ENCODE measurements around the gene CDK4. TPM values are rescaled to one million over a fixed set of nuclear protein-coding genes. Genes with fewer than 3 reads are reported as not detected.

CDK4 gene
- total RNA-seq, 1 experiment from 2014 or later = 218 TPM

DNA sequence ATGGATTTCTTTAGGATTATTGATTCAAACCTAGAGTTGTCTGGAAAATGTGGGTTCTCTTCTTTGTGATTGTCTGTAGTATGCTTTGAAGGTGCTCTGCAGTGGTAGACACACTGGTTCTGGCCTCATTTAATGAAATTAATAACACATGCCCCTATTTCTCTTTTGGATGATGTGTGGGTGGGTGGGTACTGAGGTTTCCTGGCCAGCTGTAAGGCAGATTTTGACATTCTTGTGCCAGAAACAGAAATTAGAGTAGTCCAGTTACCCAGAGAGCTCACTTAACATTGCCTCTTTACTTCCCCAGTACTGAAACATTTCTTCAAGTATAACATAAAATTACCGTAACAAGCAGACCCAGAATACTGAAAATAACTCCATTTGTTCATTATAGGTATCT, 44.9 kb upstream of the CDK4 start:
- no peak overlapping the region for H2BK12ac ChIP-seq (ENCODE audit: insufficient read length, low read depth, low read length)
- H3K56ac ChIP-seq (ENCODE audit: insufficient read length, low read depth, low read length) = no peak overlapping the region
- Mint-ChIP-seq H3K4me3 (no peak overlapping the region), H3K36me3 (ENCODE audit: insufficient read depth in 1 of 3, low read depth in 3 of 3) (peaks cover 22 to 52% (median 43%) of the 10 kb centered on the region in 3 experiments), H3K4me1 (no peaks in the 10 kb centered on the region), H3K27ac (no peak overlapping the region), H3K9me3 (no peaks in the 10 kb centered on the region), H3K27me3 (ENCODE audit: low read depth) (no peaks in the 10 kb centered on the region)
- DNase-seq = no peak
- no peak overlapping the region for H2BK20ac ChIP-seq (ENCODE audit: low read depth, low read length, poor library complexity, severe bottlenecking)
- H3K14ac ChIP-seq (ENCODE audit: insufficient read depth, low read length) = no peak overlapping the region
- H3K9me3 ChIP-seq (ENCODE audit: control insufficient read depth, low read depth, low read length) = no peaks in the 10 kb centered on the region
- H3K4ac ChIP-seq (ENCODE audit: low read depth, low read length) = no peak overlapping the region
- H3K79me2 ChIP-seq (ENCODE audit: insufficient read depth, low read length) = no peaks in the 10 kb centered on the region
- no peak overlapping the region for H3K18ac ChIP-seq (ENCODE audit: insufficient read length, low read depth, low read length)
- H3K4me2 ChIP-seq (ENCODE audit: insufficient read depth, insufficient read length, low read length) = no peak overlapping the region
- TF ChIP-seq, protein P1, sequence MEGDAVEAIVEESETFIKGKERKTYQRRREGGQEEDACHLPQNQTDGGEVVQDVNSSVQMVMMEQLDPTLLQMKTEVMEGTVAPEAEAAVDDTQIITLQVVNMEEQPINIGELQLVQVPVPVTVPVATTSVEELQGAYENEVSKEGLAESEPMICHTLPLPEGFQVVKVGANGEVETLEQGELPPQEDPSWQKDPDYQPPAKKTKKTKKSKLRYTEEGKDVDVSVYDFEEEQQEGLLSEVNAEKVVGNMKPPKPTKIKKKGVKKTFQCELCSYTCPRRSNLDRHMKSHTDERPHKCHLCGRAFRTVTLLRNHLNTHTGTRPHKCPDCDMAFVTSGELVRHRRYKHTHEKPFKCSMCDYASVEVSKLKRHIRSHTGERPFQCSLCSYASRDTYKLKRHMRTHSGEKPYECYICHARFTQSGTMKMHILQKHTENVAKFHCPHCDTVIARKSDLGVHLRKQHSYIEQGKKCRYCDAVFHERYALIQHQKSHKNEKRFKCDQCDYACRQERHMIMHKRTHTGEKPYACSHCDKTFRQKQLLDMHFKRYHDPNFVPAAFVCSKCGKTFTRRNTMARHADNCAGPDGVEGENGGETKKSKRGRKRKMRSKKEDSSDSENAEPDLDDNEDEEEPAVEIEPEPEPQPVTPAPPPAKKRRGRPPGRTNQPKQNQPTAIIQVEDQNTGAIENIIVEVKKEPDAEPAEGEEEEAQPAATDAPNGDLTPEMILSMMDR (conservative IDR thresholded peaks at IDR 0.05) = no peak
- no peak overlapping the region for H2BK15ac ChIP-seq (ENCODE audit: low read depth, low read length)
- no peak overlapping the region for H4K91ac ChIP-seq (ENCODE audit: insufficient read length, low read depth, low read length)
- no peak overlapping the region for H2AFZ ChIP-seq (ENCODE audit: low read length)
- no peak overlapping the region for H4K5ac ChIP-seq (ENCODE audit: insufficient read length, low read depth, low read length)
- H3K27me3 ChIP-seq (ENCODE audit: insufficient read depth, low read length) = no peaks in the 10 kb centered on the region
- no peaks in the 10 kb centered on the region for H3K79me1 ChIP-seq (ENCODE audit: insufficient read depth, low read depth, low read length, poor library complexity, severe bottlenecking)
- no CpG with 5 or more reads among the region's 1 CpG for WGBS (ENCODE audit: extremely low coverage, insufficient read length, low lambda C conversion rate)
- no peak overlapping the region for H2BK120ac ChIP-seq (ENCODE audit: low read depth, low read length, poor library complexity, severe bottlenecking)
- no peak overlapping the region for H3K27ac ChIP-seq (ENCODE audit: insufficient read length, low read depth, low read length)
- no peak overlapping the region for H3T11ph ChIP-seq (ENCODE audit: low read length)
- no peak overlapping the region for H3K9ac ChIP-seq (ENCODE audit: extremely low read depth, insufficient read length, low read length)
- H3K23ac ChIP-seq (ENCODE audit: insufficient read length, low read depth, low read length) = no peak overlapping the region
- no peaks in the 10 kb centered on the region for H3K23me2 ChIP-seq (ENCODE audit: insufficient read length, low read depth, low read length, poor library complexity, severe bottlenecking)
- H2BK5ac ChIP-seq (ENCODE audit: insufficient read length, low read length) = no peak overlapping the region
- H2AK5ac ChIP-seq (ENCODE audit: insufficient read length, low read length) = no peak overlapping the region
- no peaks in the 10 kb centered on the region for H4K20me1 ChIP-seq (ENCODE audit: control insufficient read depth, insufficient read depth, insufficient read length)
- no peak overlapping the region for H4K8ac ChIP-seq (replicated peaks; ENCODE audit: insufficient read length, low read depth, low read length)
- H3K4me1 ChIP-seq (ENCODE audit: insufficient read depth, low read length) = no peaks in the 10 kb centered on the region

Data from H9 (cell line).